HG03439 (cell line): ENCODE data around the gene DCANP1.

Experiments
- ATAC-seq: cut with Tn5 transposase; IDR thresholded peaks from one replicate; pipeline ENCODE4 v1.9.1; 2021; ENCODE audit warnings: mild to moderate bottlenecking, moderate library complexity; ENCODE audit not compliant: unreplicated experiment

DCANP1 gene

DNA sequence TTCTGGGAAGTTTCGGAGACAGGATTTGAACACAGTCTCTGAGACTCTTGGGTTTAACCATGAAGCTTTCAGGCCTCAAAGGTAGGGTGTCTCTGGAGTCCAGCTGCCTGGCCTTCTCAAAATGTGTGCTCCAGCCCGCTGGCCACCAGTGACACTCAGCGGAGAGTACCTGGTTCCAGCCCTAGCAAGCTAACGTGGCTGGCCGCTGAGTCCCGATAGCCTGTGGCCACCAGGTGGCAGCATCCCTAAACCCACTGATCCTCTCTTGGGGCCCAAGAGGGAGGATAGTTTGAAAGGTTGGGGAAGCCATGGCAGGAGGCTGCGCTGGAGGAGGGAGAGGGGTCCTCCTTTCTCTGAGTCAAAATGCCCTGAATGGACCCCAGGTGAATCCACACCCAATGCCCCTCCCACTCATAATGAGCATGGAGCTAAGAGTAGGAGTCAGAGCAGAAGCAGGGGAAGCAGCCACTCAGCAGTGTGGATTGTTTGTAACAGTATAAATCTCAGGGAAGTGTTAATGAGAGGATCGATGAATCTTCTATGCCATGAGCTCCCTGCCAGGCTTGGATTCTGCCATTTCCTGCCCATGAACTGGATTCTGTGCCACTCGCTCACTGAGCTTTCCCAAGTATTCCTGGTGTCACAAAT lies 10.4 kb upstream of the DCANP1 start:
- peak; percentile 49 for ATAC-seq

DNA sequence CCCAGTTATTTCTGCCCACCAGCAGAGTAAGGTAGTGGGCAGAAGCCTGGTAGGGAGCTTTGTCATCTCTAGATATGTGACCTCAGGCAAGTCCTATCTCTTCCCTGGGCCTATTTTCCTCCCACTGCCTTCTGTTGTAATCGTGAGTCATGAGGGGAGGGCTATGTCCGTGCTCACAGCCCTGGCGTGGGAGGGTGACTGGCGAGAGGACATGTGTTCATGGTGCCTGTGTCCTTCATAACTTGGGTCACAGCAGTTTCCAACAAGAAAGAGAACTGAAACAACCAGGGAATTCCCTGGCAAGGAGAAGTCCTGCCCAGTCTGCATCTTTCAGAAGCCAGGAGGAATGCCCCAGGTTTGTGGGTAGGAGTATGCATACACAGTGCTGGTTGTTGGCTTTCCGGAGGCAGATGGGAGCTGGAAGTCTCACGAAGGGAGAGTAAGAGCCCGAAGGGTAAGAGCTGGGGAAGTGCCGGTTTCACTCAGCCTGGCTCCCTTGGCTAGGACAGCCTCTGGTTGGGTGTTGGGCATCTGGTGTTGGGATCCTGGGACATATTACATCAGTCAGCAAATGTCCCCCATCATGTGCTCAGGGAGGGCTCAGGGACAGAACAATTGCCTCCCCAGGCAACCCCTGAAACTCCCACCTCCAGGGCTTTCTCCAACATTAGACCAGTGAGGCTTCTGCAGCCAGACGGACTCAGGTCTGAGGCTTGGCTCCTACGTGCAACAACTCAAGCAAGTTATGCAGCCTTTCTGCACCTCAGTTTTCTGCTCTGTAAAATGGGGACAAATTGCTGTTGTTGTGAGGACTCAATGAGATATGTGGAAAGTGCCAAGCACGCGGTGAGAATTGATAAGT lies 9.3 kb upstream of the DCANP1 start:
- ATAC-seq, result peak; percentile 77

DNA sequence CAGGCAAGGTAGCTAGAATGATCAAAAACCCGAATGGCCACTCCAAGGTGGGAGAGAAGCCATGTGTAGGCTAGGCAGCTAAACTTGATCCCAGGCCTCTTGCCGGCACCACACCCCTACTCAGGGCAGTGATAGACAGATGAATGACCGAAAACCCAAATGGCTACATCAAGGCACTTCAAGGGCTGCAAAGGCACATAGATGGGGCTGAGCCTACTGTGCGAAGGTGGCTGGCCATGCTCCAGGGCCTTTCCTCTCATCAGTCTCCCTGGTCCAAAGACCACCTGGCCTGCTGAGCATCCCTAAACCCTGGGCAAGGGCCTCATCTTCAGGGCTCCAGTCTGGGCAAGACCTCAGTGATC lies 8.7 kb upstream of the DCANP1 start:
- no peak for ATAC-seq

DNA sequence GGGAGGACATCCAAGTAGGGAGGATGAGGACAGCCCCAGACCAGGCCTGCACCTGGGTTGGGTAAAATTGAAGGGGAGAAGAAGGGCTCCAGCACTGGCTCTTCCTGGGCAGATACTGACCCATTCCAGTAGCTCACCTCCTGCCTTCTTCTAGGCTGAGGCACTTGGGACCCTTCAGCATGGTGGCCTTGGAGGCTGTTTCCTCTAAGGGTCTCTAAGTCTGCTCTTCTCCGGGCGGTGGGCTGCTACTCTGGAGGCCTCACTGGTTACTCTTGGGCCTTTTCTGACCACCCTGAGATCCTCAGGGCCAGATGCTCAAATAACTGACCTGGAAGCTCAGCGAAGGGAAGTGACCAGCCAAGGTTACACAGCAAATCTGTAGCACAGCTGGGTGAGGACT lies 7.8 kb upstream of the DCANP1 start:
- ATAC-seq, result no peak

DNA sequence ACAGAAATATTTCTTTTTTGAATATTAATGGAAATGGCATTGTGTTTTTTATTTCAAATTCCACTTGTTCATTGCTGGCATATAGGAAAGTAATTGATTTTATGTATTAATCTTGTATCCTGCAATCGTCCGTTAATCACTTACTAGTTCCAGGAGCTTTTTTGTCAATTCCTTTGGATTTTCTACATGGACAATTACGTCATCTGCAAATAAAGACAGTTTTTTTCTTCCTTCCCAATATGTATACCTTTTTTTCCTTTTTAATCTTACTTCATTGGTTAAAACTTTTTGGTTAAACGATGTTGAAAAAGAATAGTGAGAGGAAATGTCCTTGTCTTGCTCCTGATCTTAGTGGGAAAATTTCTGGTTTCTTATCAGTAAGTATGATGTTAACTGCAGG lies 6.5 kb upstream of the DCANP1 start:
- no peak for ATAC-seq

DNA sequence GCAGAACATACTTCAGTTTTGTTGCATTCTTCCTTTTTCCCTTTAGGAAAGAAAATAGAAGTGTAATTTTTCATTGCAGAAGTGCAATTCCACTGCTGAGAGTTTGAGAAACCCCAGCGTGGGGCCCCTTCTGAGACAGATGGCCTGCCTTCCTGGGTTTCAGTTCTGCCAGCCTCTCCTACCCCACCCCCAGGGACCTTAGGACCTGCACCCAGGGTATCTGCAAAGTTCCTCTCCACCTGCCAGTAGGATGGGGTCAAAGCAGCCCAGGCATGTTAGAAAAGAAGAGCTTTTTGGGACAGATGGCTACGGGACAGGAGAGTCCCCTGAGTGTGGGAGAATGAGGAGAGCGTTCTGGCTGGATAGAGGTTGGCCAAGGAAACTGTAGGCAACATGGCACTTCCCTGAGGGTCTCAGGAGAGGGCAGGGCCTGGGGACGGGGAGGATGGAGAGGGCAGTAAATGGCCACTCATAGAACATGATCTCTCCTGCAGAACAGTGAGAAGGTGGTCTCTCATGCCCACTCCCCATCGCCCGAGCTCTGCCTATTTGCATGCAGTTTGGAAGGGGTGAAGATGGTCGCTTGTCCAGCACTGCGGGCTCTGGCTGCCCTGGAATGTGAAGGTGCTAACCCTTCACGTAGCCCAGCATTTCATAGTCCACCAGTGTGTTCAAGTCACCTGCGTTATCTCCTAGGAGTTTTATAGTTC lies 5.3 kb upstream of the DCANP1 start, which contains the start of gene TIFAB:
Gene TIFAB, minus strand, starts transcription at position 31 of the 710 bp plus-strand sequence. CDS start 2,412 bp downstream, outside the sequence.
- ATAC-seq, result no peak

DNA sequence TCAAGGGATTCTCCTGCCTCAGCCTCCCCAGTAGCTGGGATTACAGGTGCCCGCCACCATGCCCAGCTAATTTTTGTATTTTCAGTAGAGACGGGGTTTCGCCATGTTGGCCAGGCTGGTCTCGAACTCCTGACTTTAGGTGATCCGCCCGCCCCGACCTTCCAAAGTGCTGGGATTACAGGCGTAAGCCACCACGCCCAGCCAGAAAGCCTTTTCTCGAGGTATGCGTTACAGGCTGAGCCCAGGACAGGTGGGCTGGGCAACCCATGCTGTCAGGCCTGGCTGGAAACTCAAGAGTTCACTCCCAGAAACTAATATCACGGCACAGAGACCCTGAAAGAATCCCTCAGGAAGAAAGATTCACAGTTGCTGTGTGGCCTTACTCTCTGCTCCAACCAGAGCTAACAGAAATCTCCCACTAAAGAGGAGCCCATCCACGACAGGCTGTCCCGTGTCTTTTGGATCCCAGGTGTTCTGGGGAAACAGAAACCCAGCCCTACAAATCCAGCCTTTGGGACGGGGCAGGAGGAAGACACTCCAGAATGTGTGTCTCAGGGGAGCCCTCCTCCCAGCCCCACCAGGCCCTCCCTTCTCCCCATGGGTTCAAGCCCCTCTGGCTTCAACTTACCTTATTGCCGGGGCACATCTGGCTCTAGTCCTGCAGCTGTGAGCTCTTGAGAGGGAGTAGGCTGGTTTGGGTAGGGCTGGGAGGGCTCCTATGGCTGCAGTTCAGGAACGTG lies 4.6 kb upstream of the DCANP1 start:
- ATAC-seq, result no peak

DNA sequence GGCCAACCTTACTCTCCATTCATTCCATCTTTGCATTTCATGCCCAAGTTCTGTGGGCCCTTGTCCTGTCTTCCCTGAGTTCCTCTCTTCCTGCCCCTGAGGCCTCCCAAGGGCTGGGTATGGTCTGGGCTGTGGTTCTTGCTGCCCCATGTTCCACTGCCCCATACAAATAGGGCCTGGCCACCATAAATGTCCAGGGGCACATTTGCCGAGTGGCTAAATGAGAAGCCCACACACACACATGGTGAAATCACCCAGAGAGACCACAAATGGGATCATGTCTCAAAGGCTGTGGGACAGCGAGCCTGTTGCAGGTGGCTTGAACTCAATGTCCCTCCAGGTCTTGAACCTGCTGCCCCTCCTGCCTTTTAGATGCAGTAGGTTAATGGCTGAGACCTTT lies 3.8 kb upstream of the DCANP1 start:
- no peak for ATAC-seq

DNA sequence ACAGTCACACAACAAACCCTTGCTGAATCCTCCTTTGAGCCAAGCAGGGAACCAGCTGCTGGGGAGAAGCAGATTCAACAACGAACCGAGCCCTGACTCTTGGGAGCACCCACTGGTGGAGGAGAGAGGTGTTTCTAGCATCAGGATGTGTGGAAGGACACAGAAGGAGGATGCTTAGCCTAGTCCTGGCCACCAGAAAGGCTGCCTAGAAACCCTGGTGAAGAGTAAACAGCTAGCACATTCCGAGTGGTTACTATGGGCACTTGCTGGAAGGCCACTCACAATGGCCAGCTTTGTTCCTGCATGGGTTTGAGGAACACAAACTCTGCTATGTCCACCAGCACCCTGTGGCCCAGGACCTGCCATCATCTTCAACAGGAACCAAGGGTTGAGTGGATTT lies 3.2 kb upstream of the DCANP1 start:
- no peak for ATAC-seq

DNA sequence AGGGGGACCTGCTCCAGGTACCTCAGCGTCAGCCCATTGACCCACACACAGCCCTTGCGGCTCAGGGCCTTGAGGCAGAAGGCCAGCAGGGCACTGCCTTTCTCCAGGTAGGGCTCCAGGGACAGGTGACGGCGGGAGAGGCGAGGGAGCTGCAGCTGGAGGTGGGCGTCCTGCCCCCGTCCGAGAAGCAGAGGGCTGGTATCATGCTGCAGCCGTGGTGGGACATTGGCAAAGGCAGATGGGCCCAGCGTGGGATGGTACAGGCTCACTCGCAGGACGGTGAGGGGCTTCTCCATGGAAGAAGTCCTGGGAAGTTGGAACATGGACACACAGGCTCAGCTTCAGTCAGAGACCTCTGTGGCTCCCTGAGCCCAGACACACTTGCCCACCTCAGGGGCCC lies 2.5 kb upstream of the DCANP1 start:
- ATAC-seq, result no peak

DNA sequence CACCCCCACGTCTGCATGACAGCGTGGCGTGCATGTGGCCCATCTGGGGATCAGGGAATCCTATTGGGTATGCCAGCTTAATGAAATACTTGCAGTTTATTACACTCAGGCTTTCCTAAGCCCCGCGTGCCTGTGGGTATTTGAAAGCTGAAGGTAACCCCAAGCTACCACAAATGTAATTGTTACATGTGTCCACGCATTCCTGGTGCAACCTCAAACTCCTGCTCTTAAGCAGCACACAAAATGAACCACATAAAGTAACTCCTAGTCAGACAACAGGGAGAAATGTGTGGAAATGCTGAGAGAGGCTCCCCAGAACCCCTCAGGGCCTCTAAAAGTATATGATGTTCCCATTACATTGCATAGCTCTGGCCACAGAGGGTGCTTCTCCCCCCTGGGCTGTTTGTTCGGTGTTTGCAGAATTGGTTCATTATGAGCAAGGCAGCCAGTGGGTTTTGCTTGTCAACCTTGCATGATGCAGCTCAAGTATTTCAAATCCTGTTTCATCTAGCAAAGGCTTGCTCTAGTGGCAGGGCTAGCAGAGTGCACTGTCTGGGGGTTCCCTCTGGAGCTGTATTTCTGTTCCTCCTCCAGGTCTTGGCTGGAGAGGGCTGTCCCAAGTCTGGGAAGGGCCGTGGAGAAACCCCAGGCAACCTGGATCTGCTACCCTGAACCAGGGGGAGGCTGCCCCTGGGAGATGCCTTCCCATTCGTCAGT lies 1.8 kb upstream of the DCANP1 start:
- no peak for ATAC-seq

DNA sequence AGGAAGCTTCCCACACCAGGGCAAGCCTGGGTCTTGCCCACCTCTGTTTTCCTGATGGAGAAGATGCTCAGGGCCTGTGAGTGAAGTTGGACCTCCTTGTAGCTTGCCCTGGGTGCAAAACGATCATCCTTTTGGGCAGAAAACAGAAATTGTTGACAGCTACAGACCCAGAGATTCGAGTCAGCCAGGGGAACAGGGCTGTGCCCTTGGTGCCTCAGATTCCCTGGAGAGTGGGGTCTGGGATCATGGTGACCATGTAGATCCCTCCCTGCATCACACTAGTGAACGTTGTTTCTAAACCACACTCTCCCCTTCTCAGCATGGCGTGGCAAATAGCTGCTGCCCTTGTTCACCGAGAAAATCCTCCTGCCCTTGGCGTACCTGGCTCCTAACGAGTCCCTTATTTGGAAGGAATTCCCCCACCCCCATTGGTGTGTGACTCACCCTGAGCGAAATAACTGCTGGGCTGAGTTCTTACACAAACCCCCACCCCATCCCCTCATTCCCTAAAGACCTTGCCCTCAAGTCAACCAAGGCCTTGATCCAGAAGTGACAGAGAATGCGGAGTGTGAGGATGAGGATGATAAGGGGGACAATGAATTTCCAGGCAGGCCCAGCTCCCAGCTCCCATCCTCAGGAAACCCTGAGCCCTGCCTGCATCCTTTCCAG lies 1.1 kb upstream of the DCANP1 start:
- ATAC-seq, result no peak

DNA sequence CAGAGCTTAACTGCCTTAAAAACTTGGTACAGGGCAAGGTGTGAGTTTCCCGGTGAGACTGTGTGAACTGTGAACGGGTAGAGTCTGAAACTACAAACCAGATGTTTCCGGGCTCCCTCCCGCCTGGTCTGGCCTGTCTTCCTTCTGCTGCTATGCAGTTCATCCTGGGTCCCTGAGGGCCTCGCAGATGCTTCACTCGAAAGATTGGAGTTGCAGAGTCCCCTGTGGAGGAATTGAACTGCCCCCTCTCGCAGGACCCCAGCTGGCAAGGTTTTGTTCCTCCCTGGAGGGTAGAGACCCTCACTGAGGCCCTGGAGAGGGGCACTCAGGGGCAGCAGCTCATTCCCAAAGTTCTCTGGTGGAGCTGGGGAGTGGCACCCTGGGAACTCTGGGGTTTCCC lies 533 bp downstream of the DCANP1 start:
- ATAC-seq, result no peak

DNA sequence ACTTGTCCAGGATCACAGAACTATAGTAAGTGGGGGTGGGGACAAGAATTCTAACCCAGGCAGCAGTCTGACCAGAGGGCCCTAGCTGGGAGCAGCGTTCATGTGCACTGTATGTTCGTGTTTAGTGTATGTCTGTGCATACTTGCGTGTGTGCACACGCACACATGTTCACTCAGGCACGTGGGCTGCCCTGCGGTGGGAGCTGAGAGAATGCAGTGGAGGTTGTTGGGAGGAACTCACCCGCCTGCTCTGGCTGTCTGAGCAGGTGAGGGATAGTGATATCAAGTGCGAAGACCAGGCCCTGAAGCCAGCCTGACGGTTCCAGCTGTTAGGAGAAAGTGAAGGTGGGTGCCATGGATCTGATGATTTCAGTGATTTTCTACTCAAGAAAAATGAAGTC lies 942 bp downstream of the DCANP1 start:
- ATAC-seq, result no peak

DNA sequence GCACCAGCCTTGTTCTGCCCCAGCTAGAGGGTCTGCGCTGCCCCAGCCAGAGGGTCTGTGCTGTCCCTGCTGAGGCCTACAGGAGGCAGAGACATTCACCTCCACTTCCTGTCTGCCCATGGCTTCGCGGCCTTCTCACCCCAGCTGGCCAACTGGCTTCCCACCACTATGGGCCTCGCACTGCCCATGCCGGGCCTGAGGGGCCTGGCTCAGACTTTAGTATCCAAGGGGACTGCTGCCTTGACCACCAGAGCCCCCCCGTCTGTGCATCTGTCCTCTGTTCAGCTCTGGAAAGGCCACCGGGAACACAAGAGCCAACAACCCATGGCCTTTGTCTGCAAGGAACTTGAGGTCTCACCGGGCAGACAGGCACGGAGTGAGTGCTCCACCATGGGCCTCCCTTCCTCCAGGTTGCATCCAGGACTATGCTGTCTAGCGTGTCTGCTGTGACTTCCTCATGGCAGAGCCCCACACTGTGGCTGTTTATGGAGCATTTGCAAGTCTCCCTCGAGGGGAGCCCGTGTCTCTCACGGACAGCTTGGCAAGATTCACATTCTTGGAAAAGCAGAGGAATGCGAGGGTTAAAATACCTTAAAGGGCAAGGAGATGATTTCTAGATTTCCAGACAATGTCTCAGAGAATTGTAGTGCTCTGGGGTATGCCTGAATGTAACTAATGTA lies 1.7 kb downstream of the DCANP1 start:
- no peak for ATAC-seq

DNA sequence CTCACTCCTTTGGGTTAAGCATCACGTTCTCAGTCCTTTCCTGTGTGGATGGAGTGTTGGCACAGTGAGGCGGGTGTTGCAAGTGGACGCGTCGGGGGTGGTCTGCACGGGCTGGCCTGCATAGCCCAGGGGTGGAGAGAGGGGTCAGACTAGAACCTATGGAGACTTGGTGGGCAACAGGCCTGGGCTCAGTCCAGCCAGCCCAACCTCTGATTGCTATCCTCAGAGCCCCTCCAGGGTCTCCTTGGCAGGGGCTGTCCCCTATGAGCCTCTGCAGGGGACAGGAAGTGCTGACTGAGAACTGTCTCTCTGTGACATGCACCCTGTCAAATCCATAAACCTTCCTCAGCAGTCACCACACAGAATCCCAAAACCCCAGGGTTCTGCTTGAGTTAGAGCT lies 2.3 kb downstream of the DCANP1 start:
- ATAC-seq, result no peak

DNA sequence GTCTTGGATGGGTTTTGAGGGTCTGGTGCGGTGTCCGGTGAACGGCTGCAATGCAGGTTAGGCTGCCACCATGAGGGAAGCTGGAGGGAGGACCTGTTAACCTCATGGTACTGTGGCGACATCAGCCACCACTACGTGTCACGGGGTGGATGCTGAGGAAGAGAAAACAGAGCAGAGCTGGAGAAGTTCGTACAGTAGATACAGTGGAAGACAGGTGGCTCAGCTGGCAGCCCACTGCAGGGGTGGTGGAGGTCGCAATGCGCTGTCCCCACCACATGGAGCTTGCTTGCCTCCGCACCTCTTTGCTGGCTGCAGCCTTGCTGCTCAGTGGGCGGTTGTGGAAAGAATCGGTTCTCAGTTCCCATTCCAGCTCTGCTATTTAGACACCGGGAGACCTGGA lies 2.8 kb downstream of the DCANP1 start:
- ATAC-seq, result no peak

DNA sequence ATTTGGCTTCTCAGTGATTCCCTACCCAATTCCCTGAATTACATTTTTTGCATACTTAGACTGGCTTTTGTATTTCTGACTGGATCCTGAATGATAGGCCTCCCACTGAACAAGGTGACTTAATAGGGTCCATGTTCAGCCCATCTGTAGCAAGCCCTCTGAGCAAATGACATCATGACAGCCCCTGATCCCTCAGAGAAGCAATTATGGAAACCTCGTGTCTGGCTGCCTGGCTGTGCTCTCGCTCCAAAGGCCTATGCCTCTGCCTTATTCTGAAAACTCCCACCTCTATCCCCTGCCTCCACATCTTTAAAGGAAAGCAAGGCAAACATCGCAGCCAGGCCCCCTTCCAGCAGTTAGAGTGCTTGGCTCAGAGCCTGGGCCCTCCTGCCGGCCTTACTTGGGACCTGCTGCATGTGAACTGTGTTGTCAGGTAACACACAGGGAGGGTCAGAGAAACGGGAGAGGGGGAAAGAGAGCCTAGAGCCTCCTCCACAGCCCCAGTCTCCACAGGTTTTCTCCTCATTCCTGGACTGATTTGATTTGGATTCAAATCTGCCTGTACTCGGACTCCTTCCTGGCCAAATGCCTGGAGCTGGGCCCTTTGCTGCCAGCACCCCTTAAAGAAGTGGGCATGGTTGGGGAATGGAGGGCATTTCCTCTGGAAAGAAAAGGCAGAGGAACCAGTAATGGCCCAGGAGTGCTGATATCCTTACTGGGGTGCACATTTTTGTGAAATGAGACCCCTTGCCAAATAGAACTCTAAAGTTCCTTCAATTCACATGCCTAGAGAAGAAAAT lies 3.8 kb downstream of the DCANP1 start:
- no peak for ATAC-seq
